ENCODE data around the gene ASIC1. TPM values are rescaled to one million over a fixed set of nuclear protein-coding genes. Genes with fewer than 3 reads are reported as not detected.

Gene ASIC1
- total and polyA plus RNA-seq, 2 of the 13 experiments (the other 11 are each of a cell fraction or from before 2014, with no cell fraction given), result 0.44 to 1.5 TPM

GRCh38 chr12:50082644-50083043 lies 25.2 kb downstream of the ASIC1 start (continued):
- TF ChIP-seq DDIT3 (CRISPR knock-in tag; IDR thresholded peaks at IDR 0.05), result no peak
- no peak for TF ChIP-seq NR1H2 (CRISPR knock-in tag; IDR thresholded peaks at IDR 0.05; ENCODE audit: borderline replicate concordance, low read depth)
- no peak for TF ChIP-seq SPEN (CRISPR knock-in tag; IDR thresholded peaks at IDR 0.05; ENCODE audit: low read depth)
- no peak for TF ChIP-seq GPN1 (CRISPR knock-in tag; IDR thresholded peaks at IDR 0.05; ENCODE audit: borderline replicate concordance)
- no peak for TF ChIP-seq ZNF414 (CRISPR knock-in tag; IDR thresholded peaks at IDR 0.05)
- no peak for TF ChIP-seq MXD3 (CRISPR knock-in tag; IDR thresholded peaks at IDR 0.05)
- TF ChIP-seq ZNF780A (CRISPR knock-in tag; IDR thresholded peaks at IDR 0.05), result no peak
- no peak for TF ChIP-seq ZNF143 (CRISPR knock-in tag; IDR thresholded peaks at IDR 0.05)
- TF ChIP-seq IRF9 (CRISPR knock-in tag; IDR thresholded peaks at IDR 0.05; ENCODE audit: borderline replicate concordance), result no peak
- no peak for TF ChIP-seq NFAT5 (CRISPR knock-in tag; IDR thresholded peaks at IDR 0.05)
- peak; percentile 87 for TF ChIP-seq HDAC2 (CRISPR knock-in tag; IDR thresholded peaks at IDR 0.05)
- peak; percentile 71; the same call in 1 of the 2 replicates for TF ChIP-seq DNMT3B (CRISPR knock-in tag; conservative IDR thresholded peaks at IDR 0.05)
- no peak for TF ChIP-seq ZC3H4 (CRISPR knock-in tag; IDR thresholded peaks at IDR 0.05; ENCODE audit: borderline replicate concordance)
- no peak for TF ChIP-seq REL (CRISPR knock-in tag; conservative IDR thresholded peaks at IDR 0.05)
- no peak for TF ChIP-seq IRX3 (CRISPR knock-in tag; IDR thresholded peaks at IDR 0.05; ENCODE audit: borderline replicate concordance, low read depth)
- TF ChIP-seq ZNF33A (CRISPR knock-in tag; IDR thresholded peaks at IDR 0.05; ENCODE audit: borderline replicate concordance), result no peak
- TF ChIP-seq TGIF2 (CRISPR knock-in tag; IDR thresholded peaks at IDR 0.05), result no peak
- peak; percentile 35; the same call in 1 of the 2 replicates for TF ChIP-seq NR2F6 (IDR thresholded peaks at IDR 0.05)
- peak; percentile 61; the same call in 1 of the 2 replicates for TF ChIP-seq NR2F6 (CRISPR knock-in tag; IDR thresholded peaks at IDR 0.05)
- TF ChIP-seq NPAS2 (CRISPR knock-in tag; IDR thresholded peaks at IDR 0.05; ENCODE audit: borderline replicate concordance), result no peak
- peak; percentile 86 for TF ChIP-seq TFE3 (CRISPR knock-in tag; IDR thresholded peaks at IDR 0.05)
- TF ChIP-seq NFIB (CRISPR knock-in tag; IDR thresholded peaks at IDR 0.05; ENCODE audit: borderline replicate concordance), result no peak

Data from HepG2 (cell line).